ENCODE measurements around the gene PDE8B.

Gene PDE8B

GRCh38 chr5:77232574-77233358 lies 22.3 kb downstream of the PDE8B start:
- DNase-seq, result no peak

- no peak for DNase-seq
These were observed 25.6 kb downstream of the PDE8B start for GRCh38 chr5:77235846-77236721.

DNA sequence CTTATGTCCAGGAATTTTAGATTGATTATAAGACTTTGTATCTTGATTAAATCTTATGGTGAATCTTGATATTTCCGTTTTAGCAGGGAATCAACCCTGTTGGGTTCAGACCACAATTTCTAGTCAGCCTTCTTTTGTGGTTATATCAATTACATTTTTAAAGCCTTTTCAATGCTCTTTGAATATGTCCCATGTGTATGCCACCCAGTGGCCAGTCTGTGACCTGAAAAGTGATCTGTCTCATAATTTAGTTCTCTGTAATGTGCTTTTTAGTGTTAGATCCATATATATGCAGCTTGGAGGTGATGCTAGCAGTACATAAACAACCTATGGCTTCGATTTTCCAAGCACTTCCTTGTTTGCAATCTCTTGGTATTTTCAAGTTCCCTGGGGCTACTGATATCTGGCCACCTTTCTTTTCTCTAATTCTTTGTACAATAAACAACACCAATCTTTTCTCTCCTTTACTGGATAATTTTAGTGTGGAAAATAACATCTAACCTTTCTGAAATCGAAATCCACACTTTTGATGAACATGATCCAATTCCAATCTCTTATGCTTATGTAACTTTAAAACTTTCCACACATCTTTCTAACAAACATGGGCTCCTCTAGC lies 28.8 kb downstream of the PDE8B start:
- DNase-seq, result no peak

DNA sequence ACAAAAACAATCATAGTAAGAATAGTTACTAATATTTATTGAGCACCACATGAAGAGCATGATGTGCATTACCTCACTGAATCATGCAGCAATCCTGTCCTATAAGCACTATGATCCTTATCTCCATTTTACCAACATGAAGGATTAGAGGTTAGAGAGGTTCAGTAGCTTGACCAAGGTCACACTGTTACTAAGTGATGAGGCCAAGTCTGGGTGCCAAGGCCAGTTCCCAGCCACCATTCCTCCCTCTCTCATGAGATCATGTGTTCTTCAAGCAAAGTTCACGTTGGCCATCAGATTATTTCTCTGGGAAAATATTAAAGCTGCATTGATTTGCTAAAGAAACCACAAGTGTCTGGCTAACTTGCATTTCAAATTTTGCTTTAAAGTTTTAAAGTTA lies 31.0 kb downstream of the PDE8B start:
- no peak for DNase-seq

DNA sequence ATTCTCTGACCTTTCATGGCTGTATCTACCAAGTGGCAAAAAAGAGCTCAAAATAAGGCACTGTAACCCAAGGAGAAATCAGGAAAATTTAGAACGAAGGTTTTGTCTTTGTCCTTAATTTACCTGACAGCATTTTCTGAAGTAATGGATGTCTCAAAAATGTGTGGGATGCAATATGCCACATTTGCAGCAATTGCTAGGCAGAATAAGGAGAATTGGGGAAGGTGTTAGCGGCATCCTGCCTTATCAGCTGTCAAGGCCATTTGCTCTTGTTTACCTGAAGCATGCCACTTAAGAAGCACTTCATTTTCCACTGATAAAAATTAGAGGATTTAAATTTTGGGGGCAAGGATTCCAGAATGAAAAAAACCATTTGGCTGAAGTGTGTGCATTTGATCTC lies 39.0 kb downstream of the PDE8B start:
- no peak for DNase-seq

DNA sequence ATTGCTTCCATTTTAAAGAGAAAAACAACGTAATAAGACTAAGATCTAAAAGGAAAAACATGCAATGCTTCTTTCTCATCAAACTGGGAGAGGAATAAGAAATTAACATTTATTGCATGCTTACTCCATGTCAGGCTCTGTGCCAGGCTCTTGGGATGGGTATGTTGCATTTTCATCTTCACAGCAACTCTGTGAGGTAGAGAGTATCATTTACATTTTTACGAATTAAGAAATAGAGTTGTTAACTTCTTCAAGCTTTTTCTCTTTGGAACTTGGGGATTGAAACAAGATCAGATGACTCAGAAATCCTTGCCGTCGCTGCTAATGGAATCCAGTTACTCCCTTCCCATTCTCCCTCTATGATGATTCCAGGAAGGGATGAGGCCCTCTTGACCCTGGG lies 39.5 kb downstream of the PDE8B start:
- no peak for DNase-seq

- DNase-seq, result no peak
These were observed 41.4 kb downstream of the PDE8B start for GRCh38 chr5:77251921-77252320.

DNA sequence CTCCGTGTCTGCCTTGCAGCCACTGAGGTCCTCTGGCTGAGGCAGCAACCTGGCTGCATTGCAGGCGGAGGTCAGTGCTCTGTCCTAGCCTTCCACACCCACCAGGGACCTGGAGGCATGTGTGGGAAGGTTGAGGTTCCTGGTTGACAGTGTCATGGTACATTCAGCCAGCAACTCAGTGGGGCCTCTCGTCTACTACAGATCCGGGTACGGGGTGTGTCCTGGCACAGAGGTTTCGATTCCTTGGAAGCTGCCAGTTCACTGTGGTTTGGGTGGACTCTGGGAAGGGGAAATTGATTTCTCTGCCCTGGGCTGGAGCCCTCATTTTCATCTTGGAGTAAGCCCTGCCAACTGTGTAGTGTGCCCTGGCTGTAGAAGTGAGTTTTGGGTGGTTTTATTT lies 45.1 kb downstream of the PDE8B start:
- no peak for DNase-seq

GRCh38 chr5:77256406-77256805 lies 45.9 kb downstream of the PDE8B start:
- no peak for DNase-seq

DNA sequence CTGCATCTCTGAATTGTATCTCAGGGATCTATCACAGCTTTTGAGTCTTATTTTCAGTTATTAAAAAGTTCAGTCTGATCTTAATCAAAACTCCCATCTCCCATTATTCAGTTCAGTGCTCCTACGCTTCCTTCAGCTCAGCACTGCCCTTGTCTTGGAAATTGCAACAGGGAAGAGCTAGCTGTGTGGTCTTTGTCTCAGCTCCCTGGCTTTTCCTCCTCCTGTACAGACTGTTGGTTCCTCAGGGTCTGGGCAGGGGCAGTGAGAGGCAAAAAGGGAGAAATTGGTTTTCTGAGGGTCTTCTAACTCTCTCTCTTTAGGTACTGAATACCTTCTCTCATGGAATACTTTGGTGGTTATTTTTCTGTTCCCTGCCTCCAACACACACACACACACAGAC lies 48.2 kb downstream of the PDE8B start:
- DNase-seq, result no peak

GRCh38 chr5:77259476-77259875 lies 49.0 kb downstream of the PDE8B start:
- no peak for DNase-seq

DNA sequence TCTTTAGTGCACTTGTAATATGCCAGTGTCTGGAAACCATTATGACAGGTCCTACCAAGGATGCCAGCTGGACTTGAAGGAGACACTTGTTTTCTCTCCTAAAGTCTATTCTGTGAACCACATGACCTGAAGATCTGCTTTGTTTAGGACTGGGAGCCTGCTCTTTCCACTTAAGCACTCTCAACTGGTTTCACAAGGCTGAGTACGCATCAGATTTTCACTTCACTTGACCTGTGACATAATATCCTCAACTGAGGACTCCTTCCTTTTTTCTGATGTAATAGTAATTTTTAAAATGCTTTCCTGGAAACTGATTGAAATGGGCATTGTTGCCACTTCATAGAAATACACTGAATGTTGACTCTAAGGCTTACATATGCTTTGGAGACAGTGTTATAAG lies 52.2 kb downstream of the PDE8B start:
- no peak for DNase-seq

GRCh38 chr5:77266291-77266690 lies 55.8 kb downstream of the PDE8B start:
- DNase-seq, result no peak

DNA sequence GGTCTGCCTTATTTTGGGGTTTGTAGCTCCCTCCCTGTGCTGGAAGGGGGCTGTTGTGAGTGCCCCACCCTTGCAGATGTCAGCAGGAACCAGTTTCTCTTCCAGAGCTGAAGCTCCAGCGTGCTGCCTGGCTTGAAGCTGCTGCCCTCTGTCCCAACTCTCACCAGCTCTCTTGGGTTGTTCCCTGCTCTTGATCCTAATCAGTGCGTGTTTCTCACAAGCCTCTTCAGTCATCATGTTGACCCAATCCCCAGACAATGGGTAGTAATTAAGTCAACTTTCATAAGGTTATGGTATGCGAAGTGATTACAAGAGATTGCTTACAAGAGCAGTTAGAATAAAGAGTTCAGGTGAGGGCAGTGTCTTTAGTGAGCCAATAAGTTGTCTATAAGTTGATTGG lies 57.0 kb downstream of the PDE8B start:
- DNase-seq, result no peak

GRCh38 chr5:77272206-77272605 lies 61.7 kb downstream of the PDE8B start:
- DNase-seq, result no peak

GRCh38 chr5:77277759-77278158 lies 67.3 kb downstream of the PDE8B start:
- no peak for DNase-seq

GRCh38 chr5:77280036-77280435 lies 69.6 kb downstream of the PDE8B start:
- DNase-seq, result no peak

DNA sequence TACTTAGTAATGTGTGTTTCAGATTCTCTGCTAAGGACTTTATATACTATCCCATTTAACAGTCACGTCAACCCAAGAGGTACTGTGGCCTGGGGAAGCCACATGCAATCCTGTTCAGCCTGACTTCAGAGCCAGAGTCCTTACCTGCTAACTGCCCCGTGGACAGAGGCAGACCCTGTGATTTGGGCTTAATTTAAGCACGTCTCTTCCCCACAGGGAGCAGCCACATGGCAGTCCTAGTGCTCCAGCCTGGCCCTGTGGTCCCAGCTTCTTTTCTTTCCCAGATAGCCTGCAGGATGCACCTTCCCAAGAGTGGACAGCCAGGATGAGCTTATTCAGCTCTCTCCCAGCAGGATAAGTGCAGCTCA lies 71.5 kb downstream of the PDE8B start:
- no peak for DNase-seq

GRCh38 chr5:77282337-77283027 lies 72.0 kb downstream of the PDE8B start:
- DNase-seq, result no peak

- no peak for DNase-seq
These were observed 74.9 kb downstream of the PDE8B start for GRCh38 chr5:77285251-77285841.

DNA sequence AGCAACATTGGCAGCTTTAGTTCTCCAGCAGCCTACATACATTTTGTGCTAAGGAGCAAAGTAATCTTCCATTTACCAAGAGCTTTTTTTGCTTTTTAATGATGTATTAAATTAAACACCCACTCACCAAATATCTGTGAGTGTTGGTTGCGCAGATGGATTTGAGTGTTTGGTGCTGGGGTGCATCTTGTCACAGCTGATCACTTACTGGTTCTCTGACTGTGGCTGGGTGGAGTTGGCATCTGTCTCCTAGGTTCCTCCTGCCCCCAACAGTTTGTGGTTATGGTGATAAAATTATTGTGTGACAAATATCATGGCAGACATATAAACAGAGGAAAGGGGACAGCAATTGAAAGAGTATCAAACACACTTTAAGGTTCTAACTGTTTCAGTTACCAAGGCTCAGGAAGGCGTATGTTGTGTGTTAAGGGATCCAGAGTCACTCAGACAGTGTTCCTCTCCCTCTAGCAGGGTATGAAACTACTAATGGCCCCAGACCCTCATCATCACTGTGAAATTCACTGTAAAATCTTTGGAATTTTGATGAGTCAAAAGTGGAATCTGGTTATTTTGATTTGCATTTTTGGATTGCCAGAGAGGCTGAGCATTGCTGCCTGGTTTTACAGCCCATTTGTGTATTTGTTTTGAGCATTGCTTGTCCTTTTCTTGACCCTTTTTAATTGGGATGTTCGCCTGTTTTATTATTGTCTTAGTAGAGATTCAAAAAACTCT lies 81.7 kb downstream of the PDE8B start:
- no peak for DNase-seq

- no peak for DNase-seq
These were observed 83.7 kb downstream of the PDE8B start for GRCh38 chr5:77294185-77294584.
